Measurements from ENCODE around the gene VIP.

The VIP gene

GRCh38 chr6:152723398-152723797 is 27.2 kb upstream of the VIP start:
- Histone ChIP-seq H3K27me3 (ENCODE audit: control insufficient read depth, low read length) (no peaks in the 10 kb centered on the region), H3K4me2 (ENCODE audit: low read length) (no peak overlapping the region)

GRCh38 chr6:152726313-152726712 is 24.3 kb upstream of the VIP start:
- Histone ChIP-seq H3K9me3 (ENCODE audit: control insufficient read depth, insufficient read depth, low read length) (no peaks in the 10 kb centered on the region), H3K9me2 (replicated peaks; ENCODE audit: control insufficient read depth, low read length) (no peaks in the 10 kb centered on the region), H3K36me3 (ENCODE audit: control insufficient read depth, low read length) (no peaks in the 10 kb centered on the region), H3K4me1 (ENCODE audit: control insufficient read depth, low read length) (no peaks in the 10 kb centered on the region), H3F3A (ENCODE audit: control insufficient read depth, insufficient read depth) (no peaks in the 10 kb centered on the region), H3K27me3 (ENCODE audit: control insufficient read depth, low read length) (no peaks in the 10 kb centered on the region), H3K4me3 (ENCODE audit: low read length) (no peak overlapping the region), H3K79me2 (ENCODE audit: control insufficient read depth, low read length) (no peaks in the 10 kb centered on the region), H3K27ac (ENCODE audit: low read depth, low read length) (no peak overlapping the region), H3K4me2 (ENCODE audit: low read length) (no peak overlapping the region), H4K20me1 (ENCODE audit: control insufficient read depth, insufficient read depth, low read depth, low read length) (no peaks in the 10 kb centered on the region)
- TF ChIP-seq EZH2phosphoT487 (IDR thresholded peaks at IDR 0.05; ENCODE audit: borderline replicate concordance, low read length), result no peak

More at GRCh38 chr6:152723398-152723797, 27.2 kb upstream of the VIP start:
- TF ChIP-seq EZH2phosphoT487 (IDR thresholded peaks at IDR 0.05; ENCODE audit: borderline replicate concordance, low read length), result no peak
- no peak for TF ChIP-seq CTCF (IDR thresholded peaks at IDR 0.05; ENCODE audit: low read depth, low read length, poor library complexity, severe bottlenecking)
- H3K9me2 ChIP-seq (replicated peaks; ENCODE audit: control insufficient read depth, low read length), result no peaks in the 10 kb centered on the region
- no peak overlapping the region for H3K27ac ChIP-seq (ENCODE audit: low read depth, low read length)
- no peaks in the 10 kb centered on the region for H3K36me3 ChIP-seq (ENCODE audit: control insufficient read depth, low read length)
- no peaks in the 10 kb centered on the region for H3K9me3 ChIP-seq (ENCODE audit: control insufficient read depth, insufficient read depth, low read length)
- no peak overlapping the region for H3K4me3 ChIP-seq (ENCODE audit: low read length)
- H3K4me1 ChIP-seq (ENCODE audit: control insufficient read depth, low read length), result no peaks in the 10 kb centered on the region
- no peaks in the 10 kb centered on the region for H3K79me2 ChIP-seq (ENCODE audit: control insufficient read depth, low read length)
- H4K20me1 ChIP-seq (ENCODE audit: control insufficient read depth, insufficient read depth, low read depth, low read length), result no peaks in the 10 kb centered on the region
- no peaks in the 10 kb centered on the region for H3F3A ChIP-seq (ENCODE audit: control insufficient read depth, insufficient read depth)

GRCh38 chr6:152727507-152727906 is 23.1 kb upstream of the VIP start:
- no peaks in the 10 kb centered on the region for H3K9me3 ChIP-seq (ENCODE audit: control insufficient read depth, insufficient read depth, low read length)
- no peak overlapping the region for H3K4me3 ChIP-seq (ENCODE audit: low read length)
- no peaks in the 10 kb centered on the region for H3K36me3 ChIP-seq (ENCODE audit: control insufficient read depth, low read length)
- no peaks in the 10 kb centered on the region for H3K79me2 ChIP-seq (ENCODE audit: control insufficient read depth, low read length)
- H3F3A ChIP-seq (ENCODE audit: control insufficient read depth, insufficient read depth), result no peaks in the 10 kb centered on the region
- TF ChIP-seq CTCF (IDR thresholded peaks at IDR 0.05; ENCODE audit: low read depth, low read length, poor library complexity, severe bottlenecking), result no peak
- TF ChIP-seq EZH2phosphoT487 (IDR thresholded peaks at IDR 0.05; ENCODE audit: borderline replicate concordance, low read length), result no peak
- no peaks in the 10 kb centered on the region for H4K20me1 ChIP-seq (ENCODE audit: control insufficient read depth, insufficient read depth, low read depth, low read length)
- H3K9me2 ChIP-seq (replicated peaks; ENCODE audit: control insufficient read depth, low read length), result no peaks in the 10 kb centered on the region
- no peak overlapping the region for H3K27ac ChIP-seq (ENCODE audit: low read depth, low read length)
- H3K27me3 ChIP-seq (ENCODE audit: control insufficient read depth, low read length), result no peaks in the 10 kb centered on the region
- H3K4me1 ChIP-seq (ENCODE audit: control insufficient read depth, low read length), result no peaks in the 10 kb centered on the region
- H3K4me2 ChIP-seq (ENCODE audit: low read length), result no peak overlapping the region

- Histone ChIP-seq H3K4me3 (ENCODE audit: low read length) (no peak overlapping the region), H3K9me3 (ENCODE audit: control insufficient read depth, insufficient read depth, low read length) (no peaks in the 10 kb centered on the region), H3K4me2 (ENCODE audit: low read length) (no peak overlapping the region), H4K20me1 (ENCODE audit: control insufficient read depth, insufficient read depth, low read depth, low read length) (no peaks in the 10 kb centered on the region), H3K4me1 (ENCODE audit: control insufficient read depth, low read length) (no peaks in the 10 kb centered on the region), H3K27me3 (ENCODE audit: control insufficient read depth, low read length) (peaks cover 3% of the 10 kb centered on the region; the same call in 1 of the 2 replicates), H3F3A (ENCODE audit: control insufficient read depth, insufficient read depth) (no peaks in the 10 kb centered on the region), H3K79me2 (ENCODE audit: control insufficient read depth, low read length) (no peaks in the 10 kb centered on the region), H3K36me3 (ENCODE audit: control insufficient read depth, low read length) (no peaks in the 10 kb centered on the region), H3K27ac (ENCODE audit: low read depth, low read length) (no peak overlapping the region), H3K9me2 (replicated peaks; ENCODE audit: control insufficient read depth, low read length) (no peaks in the 10 kb centered on the region)
- TF ChIP-seq EZH2phosphoT487 (IDR thresholded peaks at IDR 0.05; ENCODE audit: borderline replicate concordance, low read length) (no peak), CTCF (IDR thresholded peaks at IDR 0.05; ENCODE audit: low read depth, low read length, poor library complexity, severe bottlenecking) (no peak)
These were observed 16.0 kb upstream of the VIP start for GRCh38 chr6:152734630-152735029.

Data from DOHH2 (cell line).